ENCODE measurements around the gene CLCN5.

CLCN5 gene

GRCh38 chrX:49934148-49934547 lies 11.8 kb downstream of the CLCN5 start:
- no peak for TF ChIP-seq CTCF (conservative IDR thresholded peaks at IDR 0.05)
- H3K27ac ChIP-seq, result no peak overlapping the region

- H3K27ac ChIP-seq, result no peak overlapping the region
- TF ChIP-seq CTCF (conservative IDR thresholded peaks at IDR 0.05), result no peak
Measured at GRCh38 chrX:49934729-49935128, 12.3 kb downstream of the CLCN5 start.

GRCh38 chrX:49947781-49948180 lies 25.4 kb downstream of the CLCN5 start:
- H3K27ac ChIP-seq, result no peak overlapping the region
- TF ChIP-seq CTCF (conservative IDR thresholded peaks at IDR 0.05), result no peak

- TF ChIP-seq CTCF (conservative IDR thresholded peaks at IDR 0.05), result no peak
- no peak overlapping the region for H3K27ac ChIP-seq
Measured at GRCh38 chrX:49949961-49950360, 27.6 kb downstream of the CLCN5 start.

- H3K27ac ChIP-seq, result no peak overlapping the region
- TF ChIP-seq CTCF (conservative IDR thresholded peaks at IDR 0.05), result no peak
Measured at GRCh38 chrX:49951524-49952193, 29.3 kb downstream of the CLCN5 start.

- no peak overlapping the region for H3K27ac ChIP-seq
- no peak for TF ChIP-seq CTCF (conservative IDR thresholded peaks at IDR 0.05)
Measured at GRCh38 chrX:49956313-49956712, 33.9 kb downstream of the CLCN5 start.

GRCh38 chrX:49958727-49959485 lies 36.5 kb downstream of the CLCN5 start:
- TF ChIP-seq CTCF (conservative IDR thresholded peaks at IDR 0.05), result no peak

More at GRCh38 chrX:49958727-49959485, 36.5 kb downstream of the CLCN5 start:
- no peak overlapping the region for H3K27ac ChIP-seq
